HG03066 (cell line): Measurements from ENCODE around the gene GDF9.

ENCODE experiments used
- ATAC-seq: cut with Tn5 transposase; IDR thresholded peaks from one replicate; pipeline ENCODE4 v1.9.1; 2021; ENCODE audit warnings: low read depth; ENCODE audit not compliant: unreplicated experiment

GDF9 gene, protein sequence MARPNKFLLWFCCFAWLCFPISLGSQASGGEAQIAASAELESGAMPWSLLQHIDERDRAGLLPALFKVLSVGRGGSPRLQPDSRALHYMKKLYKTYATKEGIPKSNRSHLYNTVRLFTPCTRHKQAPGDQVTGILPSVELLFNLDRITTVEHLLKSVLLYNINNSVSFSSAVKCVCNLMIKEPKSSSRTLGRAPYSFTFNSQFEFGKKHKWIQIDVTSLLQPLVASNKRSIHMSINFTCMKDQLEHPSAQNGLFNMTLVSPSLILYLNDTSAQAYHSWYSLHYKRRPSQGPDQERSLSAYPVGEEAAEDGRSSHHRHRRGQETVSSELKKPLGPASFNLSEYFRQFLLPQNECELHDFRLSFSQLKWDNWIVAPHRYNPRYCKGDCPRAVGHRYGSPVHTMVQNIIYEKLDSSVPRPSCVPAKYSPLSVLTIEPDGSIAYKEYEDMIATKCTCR

DNA sequence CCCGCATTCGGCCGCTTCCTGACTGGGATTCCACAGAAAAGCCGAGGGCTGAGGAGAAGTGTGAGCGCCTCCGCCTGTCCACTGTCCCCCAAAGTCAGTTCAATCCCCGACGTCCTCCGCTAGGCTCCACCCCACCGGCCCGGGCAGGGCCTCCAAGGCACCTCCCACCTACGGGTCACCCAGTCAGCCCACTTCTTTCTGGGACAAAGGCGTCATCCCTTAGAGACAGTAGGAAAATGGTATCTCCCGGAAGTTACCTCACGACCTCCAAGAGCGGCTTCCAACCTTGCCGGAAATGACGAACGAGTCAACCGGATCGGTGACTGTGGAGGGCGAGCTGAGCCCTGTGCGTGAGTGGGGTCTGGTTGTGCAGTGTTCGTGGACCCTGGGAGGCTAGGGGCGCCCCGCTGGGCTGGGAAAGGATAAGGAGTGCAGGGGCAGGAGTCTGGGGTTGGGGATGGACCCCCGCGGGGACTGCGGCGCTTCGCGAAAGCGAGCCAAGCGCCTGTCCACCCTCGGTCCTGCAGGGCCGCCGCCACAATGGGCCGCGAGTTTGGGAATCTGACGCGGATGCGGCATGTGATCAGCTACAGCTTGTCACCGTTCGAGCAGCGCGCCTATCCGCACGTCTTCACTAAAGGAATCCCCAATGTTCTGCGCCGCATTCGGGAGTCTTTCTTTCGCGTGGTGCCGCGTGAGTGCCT lies at the start of gene GDF9, which contains the start of gene UQCRQ:
Gene GDF9 (minus strand): TSS at position 128 of the 704 bp plus-strand sequence. CDS start 1,936 bp downstream, outside the sequence.
Gene UQCRQ (plus strand): TSS at position 301 of the 704 bp plus-strand sequence. CDS start 240 bp downstream, at position 541.
- ATAC-seq, result peak; percentile 99

DNA sequence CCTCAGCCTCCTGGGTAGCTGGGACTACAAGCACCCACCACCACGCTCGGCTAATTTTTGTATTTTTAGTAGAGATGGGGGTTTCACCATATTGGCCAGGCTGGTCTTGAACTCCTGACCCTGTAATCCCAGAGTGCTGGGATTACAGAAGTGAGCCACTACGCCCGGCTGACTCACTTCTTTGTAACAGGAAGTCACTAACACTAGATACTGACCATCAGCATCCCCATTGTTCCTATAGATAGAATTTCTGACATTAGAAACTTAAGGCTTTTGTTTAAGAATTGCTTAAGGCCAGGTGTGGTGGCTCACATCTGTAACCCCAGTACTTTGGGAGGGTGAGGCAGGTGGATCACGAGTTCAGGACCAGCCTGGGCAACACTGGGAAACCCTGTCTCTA lies 49.4 kb upstream of the GDF9 start:
- no peak for ATAC-seq

DNA sequence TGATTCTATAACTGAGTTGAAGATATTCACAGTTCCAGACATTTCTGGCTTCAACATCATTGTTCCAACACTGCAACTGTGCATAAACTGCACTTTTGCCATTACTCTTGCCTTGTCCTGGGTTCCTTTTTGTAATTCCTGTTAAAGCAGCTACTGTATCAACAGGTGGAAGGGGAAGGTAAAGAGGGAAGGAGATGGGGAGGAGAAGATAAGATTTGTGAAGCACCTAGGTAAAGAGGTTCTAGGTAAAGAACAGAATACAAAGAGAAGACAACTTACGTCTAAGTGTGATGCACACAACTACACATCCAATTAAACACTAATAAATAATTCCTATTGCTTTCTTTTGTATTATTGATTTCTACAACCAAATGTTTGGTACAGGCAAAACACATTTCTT lies 43.4 kb upstream of the GDF9 start:
- ATAC-seq, result no peak

DNA sequence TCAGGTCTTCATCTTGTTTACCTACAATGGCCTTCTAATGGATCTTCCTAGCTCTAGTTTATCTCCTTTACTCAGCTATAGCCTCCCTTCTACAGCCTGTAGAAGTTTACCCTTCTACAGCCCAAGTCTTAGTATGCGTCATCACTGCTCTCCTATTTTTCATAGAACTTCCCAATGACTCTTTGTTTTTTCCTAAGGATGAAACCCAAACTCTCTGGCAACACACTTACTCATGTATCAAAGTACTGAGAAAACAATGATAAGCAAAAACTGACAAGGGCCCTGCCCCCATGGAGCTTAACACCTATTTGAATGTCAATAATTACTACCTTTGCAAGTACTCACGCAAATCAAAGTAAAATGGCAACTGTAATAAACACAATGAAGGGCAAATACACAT lies 40.9 kb upstream of the GDF9 start:
- ATAC-seq, result no peak

DNA sequence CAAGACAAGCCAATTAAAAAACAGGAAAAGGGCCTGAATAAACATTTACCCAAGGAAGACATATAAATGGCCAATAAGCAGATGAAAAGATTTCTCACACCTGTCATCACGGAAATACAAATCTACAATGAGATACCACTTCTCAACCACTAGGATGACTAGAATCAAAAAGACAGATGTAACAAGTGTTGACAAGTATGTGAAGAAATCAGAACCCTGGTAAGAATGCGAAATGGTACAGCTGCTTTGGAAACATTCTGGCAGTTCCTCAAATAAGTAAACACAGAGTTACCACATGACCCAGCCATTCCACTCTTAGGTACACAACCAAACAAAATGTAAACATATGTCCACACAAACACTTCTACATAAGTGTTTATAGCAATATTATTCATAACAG lies 39.7 kb upstream of the GDF9 start:
- ATAC-seq, result no peak

DNA sequence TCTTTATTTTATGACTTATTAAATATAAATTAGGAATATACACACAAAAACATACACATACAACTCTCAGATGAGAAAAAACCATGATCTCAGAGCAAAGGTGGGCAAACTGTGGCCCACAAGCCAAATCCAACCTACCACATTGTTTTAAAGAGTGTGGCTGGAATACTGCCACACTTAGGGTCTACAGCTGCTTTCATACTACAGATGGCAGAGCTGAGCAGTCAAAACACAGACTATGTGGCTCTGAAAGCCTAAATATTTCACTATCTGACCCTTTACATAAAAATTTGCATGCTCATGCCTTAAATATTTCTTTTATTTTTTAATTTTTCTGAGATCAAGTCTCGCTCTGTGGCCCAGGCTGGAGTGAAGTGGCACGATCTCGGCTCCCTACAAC lies 35.5 kb upstream of the GDF9 start:
- no peak for ATAC-seq

DNA sequence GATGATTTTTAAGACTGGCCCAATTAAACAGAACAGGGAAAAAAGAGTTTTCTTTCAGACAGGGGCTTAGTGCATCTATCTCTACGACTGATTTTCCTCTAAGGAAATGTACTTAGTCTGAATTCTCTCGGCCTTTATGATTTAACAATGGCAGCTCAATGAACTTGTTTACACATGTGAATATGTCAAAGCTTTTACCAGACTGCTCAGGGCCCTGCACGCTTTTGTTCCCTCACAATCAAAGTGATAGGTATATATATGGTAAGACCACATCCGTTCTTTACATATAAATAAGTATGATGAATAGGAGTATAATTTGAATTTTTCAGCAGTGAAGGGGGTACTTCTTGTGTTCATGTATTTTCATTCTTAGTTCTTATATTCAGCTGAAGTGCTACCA lies 34.8 kb upstream of the GDF9 start:
- no peak for ATAC-seq

DNA sequence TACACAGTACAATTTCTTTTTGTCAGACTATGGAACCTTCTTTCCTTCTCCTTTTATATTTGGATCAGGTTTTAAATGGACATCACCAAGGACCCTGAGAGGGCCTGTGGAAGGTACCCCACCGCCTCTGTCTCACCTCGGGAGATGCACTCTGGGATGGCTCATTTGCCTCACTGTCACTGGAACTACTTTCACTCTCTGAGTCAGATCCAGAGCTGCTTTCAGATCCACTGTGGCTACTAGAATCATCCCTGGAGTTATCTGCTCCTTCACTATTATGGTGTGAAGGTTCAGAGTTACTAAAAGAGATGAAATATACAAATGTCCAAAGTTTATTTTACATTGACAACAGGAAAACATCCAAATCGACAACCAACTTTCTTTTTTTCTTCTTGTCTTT lies 31.8 kb upstream of the GDF9 start:
- no peak for ATAC-seq

DNA sequence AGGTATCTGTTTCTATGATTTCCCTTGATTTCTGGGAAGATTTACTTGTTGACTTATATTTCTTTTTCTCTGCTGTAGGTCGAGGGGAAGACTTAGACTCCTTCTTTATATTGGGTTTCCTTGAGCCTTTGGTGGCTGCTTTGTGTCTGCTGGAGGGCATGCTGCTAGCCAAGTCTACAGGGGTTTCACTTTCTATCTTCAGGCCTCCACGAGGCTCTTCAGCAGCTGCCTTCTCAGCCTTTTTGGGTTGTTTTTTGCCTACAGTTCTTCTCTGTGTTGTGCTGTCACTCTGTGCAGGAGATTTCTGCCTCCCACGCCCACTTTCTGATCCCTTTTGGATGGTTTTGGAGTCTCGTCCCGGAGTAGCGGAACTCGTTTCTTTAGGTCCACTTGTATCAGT lies 30.4 kb upstream of the GDF9 start:
- no peak for ATAC-seq

DNA sequence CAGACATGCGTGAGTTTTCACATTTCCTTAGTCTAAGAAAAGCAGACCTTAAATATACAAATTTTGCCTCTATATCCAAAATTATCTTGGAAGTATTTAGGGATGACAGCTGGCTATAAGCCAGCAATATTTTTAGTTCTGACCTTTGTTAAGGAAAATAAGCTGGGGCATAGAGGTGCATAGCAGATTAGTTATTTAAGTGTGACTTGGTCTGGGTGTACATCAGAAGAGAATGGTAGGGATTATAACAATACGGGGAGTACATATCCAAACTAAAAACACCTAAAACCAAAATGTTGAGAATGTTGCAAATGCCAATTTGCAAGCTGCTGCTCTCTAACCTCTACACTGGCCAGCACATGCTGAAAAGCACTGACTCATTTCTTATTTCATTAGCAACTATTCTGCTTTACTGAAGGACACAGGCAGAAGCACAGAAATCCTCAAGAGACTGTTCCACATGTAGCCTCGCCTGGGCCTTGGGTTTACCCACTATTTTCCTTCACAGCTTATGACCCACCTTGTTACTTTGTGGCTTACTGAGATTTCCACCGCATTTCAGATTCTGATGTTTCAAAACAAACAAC lies 29.5 kb upstream of the GDF9 start:
- ATAC-seq, result no peak

DNA sequence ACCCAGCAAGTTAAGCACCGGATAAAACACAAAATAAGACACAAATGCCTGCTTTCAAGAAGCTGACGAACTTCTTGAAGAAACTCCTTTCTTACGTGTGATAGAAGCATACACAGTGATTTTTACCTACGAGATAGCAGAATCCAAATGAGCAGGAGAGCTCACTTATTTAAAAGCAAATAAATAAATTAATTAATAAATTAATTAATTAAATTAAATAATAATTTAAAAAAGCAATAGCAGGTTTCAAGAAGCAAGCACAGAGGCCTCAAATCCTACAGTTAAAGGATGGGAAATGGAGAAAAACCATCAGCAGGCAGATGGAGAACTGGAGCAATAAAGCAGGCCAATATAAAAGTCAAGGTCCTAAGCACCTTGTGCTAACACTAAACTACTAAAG lies 24.5 kb upstream of the GDF9 start:
- no peak for ATAC-seq

DNA sequence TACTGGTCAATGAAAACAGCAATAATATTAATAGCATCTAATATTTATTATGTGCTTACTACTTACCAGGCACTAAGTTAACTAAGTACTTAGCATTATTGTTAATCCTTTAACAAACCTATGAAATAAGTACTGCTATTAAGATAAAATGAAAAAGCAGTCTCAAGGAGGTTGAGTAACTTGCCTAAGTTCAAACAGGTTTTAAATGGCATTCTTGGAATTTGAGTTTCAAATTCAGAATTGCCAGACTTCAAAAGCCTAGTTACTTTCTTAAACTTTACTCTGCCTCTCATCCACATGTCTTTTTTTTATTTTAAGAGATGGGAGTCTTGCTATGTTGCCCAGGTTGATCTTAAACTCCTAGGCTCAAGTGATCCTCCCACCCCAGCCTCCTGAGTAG lies 23.2 kb upstream of the GDF9 start:
- ATAC-seq, result no peak

DNA sequence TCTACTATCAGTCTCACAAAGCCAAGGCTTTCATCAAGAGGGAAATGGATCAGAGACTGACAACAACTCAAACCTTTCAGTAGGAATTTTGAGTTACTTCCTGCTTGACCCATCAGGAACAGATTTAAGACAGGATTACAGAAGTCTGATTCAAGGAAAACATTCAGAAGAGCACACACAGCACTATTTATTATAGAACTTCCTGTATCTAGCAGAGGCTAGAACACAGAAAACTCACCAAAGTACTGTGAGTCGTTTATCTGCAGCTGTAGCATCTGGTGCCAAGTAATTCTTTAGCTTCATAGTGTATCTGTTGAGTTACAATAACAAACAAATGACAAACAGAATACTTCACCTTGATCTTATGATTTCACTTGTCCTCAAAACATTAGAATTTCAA lies 21.0 kb upstream of the GDF9 start:
- no peak for ATAC-seq

DNA sequence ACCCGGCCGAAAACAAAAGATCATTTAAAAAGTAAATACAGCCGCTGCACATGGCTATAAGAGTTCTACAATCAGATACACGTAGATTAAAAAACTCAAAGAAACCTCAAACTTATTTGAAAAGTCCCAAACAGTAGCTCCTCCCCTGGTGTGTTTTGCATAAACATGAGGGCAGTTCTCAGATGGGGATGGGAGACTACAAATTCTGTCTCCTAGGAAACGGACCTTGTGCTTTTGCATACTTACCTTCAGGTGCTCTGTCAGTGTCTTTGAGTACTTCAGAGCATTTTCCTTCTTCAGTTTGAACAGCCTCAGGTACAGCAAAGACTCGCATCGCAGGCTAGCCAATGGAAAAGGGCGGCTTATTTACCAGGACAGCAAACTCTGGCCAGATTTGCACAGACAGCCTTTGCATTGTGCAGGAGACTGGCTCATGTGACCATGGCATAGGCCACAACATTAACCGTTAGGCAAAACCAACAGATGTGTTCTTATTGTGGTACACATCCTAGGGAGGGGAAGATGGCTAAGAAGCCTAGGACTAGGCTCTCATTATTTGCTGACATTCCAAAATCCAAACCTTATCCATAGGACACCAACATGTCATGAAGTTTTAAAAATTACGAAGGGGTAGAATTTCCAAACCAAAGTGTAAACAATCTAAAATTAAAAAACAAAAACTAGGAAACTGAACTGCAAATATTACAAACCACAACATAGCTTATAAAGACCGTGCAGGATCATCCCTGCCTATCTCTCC lies 20.0 kb upstream of the GDF9 start:
- ATAC-seq, result no peak

DNA sequence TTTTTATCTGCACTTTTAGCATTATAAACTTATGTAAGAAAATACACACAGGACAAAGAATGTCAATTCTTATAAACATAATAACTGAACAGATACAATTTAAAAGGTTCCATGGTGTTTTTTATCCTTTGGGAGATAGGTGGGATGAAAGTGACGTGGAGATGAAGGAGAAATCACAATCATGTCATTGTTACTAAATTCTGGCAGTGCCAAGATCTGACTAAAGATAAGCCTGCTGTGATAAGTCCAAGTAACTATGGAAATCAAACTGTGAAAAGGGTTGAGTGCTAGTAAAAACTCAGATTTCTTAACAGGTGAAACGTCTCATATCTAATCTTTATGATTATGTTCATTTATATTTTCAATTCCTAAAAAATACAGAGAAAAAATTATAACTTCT lies 18.3 kb upstream of the GDF9 start:
- ATAC-seq, result no peak

DNA sequence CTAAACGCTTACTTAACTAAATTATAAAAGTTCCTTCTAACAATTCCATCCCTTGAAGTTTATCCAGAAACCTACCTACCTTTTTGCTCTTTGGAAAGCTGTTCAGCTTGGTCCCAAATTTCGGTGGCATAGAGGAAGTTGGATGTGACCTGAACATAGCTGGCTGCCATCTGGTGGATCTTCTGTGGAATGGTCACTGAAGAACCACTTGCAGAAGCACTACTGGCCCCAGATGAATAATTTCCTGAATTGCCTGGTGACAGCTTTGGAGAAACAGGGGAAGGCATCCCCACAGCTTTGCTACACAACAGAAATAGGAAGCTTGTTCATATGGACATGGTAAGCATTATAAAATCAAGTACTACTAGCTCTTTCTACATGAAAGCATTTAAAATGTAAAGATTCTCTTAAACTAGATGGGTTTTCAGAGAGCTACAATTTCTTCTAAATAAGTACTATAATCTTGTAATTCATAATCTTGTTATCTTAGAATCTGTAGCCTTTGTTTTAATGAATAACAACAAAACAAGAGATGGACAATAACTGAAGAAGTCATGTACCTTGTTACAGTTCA lies 17.1 kb upstream of the GDF9 start:
- ATAC-seq, result no peak

DNA sequence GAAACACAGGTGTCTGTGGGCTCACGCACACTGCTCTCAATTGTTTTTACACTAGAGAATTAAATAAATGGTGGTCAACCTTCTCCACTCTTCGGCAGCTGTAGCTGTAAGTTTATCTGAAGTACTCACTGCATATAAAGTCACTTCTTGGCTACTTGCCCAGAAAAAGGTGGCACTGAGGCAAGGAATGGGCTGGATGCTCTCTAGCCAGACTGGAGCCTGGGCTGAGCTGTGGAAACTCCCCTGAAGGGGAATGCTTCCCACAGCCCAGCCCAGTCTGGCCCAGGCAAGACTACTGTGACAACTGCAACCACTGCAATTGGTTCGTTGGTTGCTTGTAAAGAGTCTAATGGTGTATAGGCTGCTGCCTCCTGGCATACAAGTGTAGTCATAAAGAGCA lies 11.7 kb upstream of the GDF9 start:
- ATAC-seq, result no peak

DNA sequence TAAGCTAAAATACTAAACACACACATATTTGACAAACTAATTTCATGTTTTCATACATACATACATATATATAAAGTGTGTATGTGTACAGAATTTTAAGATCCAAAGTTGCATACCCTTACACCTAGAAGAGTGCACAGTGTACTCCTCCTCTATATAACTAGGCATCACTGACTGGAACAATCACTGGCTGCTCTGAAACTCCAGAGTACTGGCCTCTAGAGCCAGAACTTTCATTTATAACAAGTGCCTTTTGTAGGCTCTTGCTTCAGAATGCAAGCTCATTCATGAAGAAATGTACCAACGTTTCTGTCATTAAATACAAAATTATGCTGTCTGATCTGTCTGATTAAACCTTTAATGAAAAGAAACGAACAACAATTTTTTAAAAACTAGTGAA lies 11.2 kb upstream of the GDF9 start:
- no peak for ATAC-seq

DNA sequence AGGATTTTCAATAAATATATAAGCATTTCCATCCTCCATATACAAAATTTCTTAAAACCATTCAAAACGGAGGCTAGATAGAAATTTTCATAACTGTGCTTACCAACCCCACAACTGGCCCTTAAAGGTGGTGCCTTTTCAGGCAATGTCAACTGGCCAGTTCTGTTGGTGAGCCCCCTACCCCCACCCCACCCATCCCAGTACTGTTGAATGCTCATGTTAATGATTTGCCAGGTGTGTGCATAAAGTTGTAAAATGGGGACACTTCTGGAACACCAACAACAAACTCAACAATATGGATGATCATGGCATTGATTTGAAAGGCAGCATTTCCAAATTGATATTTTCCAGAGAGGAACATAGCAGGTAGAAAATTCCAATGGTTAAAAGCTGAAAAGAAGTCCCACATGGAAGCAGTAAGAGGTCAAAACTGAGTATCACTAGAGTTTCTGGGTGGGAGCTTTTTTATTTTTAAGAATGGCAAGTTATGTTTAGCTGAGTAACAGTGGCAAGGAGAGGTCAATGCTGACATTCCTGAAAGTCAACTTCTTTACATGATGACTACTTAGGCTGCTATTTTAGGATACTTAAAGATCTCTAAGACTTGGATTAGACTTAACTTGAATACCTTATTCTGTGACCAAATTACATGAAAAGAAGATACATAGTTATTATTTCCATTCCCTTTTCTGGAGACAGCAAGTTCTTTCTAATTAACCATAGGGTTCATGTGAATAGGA lies 9.9 kb upstream of the GDF9 start:
- ATAC-seq, result no peak

DNA sequence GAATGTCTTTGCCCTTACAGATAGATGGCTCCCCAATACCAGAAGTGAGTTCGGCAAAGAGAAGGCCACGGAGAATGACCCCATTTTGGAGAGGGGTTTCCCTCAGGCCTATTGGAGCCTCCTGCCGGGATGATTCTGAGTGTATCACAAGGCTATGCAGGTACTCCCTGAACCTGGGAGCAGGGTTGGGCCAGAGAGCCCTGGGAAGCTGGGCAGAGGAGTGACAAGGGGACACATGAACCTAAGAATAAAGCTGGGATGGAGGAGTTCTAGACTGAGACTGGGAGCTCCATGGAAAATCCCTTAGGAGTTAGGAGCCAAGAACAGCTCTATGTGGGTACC lies 7.6 kb upstream of the GDF9 start:
- no peak for ATAC-seq
